C4-2B (cell line): ENCODE measurements around the gene NRG3.

ENCODE experiments used
- CTCF ChIP-seq: fragments of 450-650 bp; conservative IDR thresholded peaks from 2 replicates; pipeline ENCODE4 v1.5.1; 2017; ENCODE audit warnings: mild to moderate bottlenecking
- ZFX ChIP-seq: fragments of 450-650 bp; IDR thresholded peaks from 2 replicates; pipeline ENCODE4 v1.6.1; 2017

DNA sequence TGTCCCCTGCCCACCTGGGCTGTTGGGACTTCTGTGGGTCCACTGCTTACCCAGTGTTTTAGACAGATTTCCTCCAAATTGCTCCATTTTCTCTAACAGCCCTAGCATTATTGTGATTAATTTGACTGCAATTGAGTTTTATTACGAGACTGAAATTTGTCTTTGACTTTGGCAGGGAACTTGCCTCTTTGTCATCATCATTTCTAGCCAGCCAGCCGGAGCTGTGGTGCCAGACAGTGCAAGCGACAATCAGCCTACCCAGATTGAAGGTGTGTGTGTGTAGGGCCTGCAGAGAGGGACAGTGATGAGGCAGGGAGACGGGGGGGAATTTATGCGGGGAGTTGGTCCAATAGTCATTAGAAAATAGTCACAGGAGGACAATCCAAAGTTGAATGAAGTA, 743.0 kb downstream of the NRG3 start:
- no peak for TF ChIP-seq CTCF
- no peak for TF ChIP-seq ZFX
